Fibroblast of mammary gland (primary cell): ENCODE results near the gene OR10V1.
"Not testable (repeated sequence)": the region's sequence is repeated elsewhere in the genome, so short reads cannot be mapped to it uniquely, and the experiment has no call there.

ENCODE experiments used
- DNase-seq: peaks from one replicate; pipeline ENCODE4 v3.0.0-alpha.2; 2010; ENCODE audit warnings: low read depth
- H3K4me3 ChIP-seq: 2 replicates; pipeline ENCODE4 v1.5.1; 2011; ENCODE audit warnings: low read depth, mild to moderate bottlenecking, low read length, moderate library complexity; ENCODE audit not compliant: control insufficient read depth
- TF ChIP-seq, protein P1 (sequence below): conservative IDR thresholded peaks from 2 replicates; pipeline ENCODE4 v1.5.1; 2011; ENCODE audit warnings: low read depth, low read length, inconsistent platforms; ENCODE audit not compliant: control insufficient read depth, insufficient read depth

The OR10V1 gene

DNA sequence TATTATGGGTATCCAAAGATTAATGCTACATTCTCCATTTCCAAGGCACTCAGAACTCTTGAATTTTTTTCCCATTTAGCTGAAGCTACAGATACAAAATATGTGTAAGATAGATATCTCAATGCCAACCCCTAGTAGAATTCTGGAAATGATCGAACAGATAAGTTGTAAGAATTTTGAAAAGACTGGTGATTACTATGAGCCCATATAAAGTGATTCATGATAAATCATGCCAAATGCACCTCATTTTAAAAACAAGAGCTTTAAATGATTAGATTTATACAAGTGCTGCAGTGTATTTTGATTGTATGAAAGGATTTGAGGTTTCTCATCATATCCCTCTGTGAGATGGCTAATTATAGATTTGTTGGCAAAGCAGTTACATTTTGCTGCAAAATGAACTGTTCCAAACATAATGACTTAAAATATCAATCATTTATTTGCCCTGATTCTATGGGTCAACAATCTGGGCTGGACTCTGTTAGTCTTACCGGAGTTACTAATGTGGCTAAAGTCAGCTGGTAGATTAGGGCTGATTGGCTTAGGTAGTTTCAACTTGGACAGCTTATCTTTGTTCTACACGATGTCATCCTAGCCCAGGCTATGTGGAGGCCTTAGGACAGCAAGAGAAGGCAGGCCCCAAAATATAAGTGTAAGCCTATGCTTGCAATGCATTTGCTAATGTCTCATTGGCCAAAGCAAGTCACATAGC lies 3.4 kb downstream of the OR10V1 start:
- DNase-seq, result peak; percentile 6
- TF ChIP-seq, protein P1, sequence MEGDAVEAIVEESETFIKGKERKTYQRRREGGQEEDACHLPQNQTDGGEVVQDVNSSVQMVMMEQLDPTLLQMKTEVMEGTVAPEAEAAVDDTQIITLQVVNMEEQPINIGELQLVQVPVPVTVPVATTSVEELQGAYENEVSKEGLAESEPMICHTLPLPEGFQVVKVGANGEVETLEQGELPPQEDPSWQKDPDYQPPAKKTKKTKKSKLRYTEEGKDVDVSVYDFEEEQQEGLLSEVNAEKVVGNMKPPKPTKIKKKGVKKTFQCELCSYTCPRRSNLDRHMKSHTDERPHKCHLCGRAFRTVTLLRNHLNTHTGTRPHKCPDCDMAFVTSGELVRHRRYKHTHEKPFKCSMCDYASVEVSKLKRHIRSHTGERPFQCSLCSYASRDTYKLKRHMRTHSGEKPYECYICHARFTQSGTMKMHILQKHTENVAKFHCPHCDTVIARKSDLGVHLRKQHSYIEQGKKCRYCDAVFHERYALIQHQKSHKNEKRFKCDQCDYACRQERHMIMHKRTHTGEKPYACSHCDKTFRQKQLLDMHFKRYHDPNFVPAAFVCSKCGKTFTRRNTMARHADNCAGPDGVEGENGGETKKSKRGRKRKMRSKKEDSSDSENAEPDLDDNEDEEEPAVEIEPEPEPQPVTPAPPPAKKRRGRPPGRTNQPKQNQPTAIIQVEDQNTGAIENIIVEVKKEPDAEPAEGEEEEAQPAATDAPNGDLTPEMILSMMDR, result no peak
- no peak overlapping the region for H3K4me3 ChIP-seq

DNA sequence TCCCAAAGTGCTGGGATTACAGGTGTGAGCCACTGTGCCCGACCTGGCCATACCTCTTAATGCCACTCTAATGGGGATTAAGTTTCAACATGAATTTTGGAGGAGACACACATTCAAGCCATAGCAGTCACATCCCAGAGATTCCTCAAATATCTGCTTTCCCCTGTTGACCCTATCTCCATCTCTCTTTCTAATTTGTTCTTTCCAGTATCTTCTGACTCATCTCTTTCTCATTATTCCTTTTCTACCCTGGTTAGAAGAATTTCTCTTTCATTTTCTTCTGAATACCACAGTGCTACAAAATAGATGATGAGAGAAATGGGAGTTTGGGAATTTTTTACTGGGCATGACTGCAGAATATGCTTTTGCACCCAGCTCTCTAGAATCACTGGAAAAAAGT lies 5.1 kb downstream of the OR10V1 start:
- no peak overlapping the region for H3K4me3 ChIP-seq
- TF ChIP-seq, protein P1, result no peak
- peak; percentile 8 for DNase-seq

DNA sequence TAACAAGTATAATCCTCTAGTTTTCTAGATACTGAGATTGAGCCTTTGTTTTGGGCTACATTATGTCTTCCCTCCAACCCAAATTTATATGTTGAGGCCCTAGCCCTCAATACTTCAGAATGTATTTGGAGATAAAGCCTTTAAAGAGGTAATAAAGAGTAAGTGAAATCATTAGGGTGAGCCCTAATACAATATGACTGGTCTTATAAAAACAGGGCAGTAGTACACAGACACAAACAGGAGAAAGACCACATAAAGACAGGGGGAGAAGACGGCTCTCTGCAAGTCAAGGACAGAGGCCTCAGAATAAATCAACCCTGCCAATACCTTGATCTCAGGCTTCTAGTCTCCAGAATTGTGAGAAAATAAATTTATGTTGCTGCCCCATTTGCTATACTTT lies 6.3 kb downstream of the OR10V1 start:
- no peak overlapping the region for H3K4me3 ChIP-seq
- no peak for DNase-seq
- TF ChIP-seq, protein P1, result no peak

DNA sequence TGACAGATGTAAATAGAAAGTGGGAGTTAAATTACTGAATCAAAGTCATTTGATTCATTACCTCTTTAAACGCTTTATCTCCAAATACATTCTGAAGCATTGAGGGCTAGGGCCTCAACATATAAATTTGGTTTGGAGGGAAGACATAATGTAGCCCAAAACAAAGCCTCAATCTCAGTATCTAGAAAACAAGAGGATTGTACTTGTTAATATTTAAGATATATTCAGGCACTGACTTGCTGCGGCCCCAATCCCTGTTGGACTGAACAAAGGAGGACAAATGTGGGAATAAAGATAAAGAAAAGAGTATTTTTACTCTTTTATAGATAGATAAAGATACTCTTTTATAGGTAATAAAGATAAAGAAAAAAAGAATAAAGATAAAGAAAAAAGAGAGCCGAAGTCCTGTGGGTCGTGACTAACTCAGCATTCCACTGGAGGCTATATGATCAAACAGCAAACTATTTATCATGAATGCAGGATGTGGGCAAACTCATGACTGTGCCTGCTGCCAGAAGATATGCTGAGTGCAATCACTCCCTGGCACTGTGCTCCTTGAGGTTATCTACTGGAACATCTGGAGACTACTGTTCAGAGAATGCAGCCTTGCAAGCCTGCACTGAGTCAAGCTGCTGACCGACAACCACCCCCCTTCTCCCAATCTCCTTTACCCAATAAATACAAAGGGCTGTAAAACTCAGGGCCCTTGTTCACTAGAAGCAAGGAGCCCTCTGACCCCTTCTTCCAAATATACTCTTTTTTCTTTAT lies 6.9 kb downstream of the OR10V1 start:
- peak; percentile 88 for DNase-seq
- no peak overlapping the region for H3K4me3 ChIP-seq
- TF ChIP-seq, protein P1, result no peak

DNA sequence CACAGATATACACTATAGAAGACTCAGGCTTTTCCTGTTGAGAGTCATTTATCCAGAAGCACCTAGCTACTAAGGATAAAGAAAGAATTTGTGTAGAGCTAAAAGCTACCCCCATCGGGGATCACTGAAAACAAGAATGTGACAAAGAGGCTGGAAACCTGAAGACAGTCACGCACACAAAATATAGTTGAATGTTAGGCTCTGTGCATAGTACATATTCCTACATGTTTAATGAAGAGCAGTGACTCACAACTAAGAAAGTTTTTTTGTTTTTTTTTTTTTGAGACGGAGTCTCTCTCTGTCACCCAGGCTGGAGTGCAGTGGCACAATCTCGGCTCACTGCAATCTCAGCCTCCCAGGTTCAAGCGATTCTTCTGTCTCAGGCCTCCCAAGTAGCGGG lies 8.4 kb downstream of the OR10V1 start:
- DNase-seq, result no peak
- TF ChIP-seq, protein P1, result no peak
- H3K4me3 ChIP-seq, result no peak overlapping the region

DNA sequence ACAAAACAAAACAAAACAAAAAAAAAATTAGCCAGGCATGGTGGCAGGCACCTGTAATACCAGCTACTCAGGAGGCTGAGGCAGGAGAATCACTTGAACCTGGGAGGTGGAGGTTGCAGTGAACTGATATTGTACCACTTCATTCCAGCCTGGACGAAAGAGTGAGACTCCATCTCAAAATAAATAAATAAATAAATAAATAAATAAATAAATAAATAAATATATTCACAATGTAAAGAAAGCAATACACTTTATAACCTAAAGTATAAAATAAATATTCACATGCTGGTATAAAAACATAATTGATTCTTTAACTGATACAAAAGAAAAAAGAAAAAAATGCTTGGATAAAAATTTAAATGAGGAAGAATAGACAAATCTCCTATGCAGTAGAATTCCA lies 10.1 kb downstream of the OR10V1 start:
- DNase-seq, H3K4me3 ChIP-seq: not testable (repeated sequence)

DNA sequence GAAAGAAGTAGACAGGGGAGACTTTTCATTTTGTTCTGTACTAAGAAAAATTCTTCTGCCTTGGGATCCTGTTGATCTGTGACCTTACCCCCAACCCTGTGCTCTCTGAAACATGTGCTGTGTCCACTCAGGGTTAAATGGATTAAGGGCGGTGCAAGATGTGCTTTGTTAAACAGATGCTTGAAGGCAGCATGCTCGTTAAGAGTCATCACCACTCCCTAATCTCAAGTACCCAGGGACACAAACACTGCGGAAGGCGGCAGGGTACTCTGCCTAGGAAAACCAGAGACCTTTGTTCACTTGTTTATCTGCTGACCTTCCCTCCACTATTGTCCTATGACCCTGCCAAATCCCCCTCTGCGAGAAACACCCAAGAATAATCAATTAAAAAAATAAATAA lies 13.5 kb downstream of the OR10V1 start:
- H3K4me3 ChIP-seq, DNase-seq: not testable (repeated sequence)
